NCI-H1048 (cell line): ENCODE measurements around the gene TEKT5.
"Not testable (repeated sequence)": the region's sequence is repeated elsewhere in the genome, so short reads cannot be mapped to it uniquely, and the experiment has no call there.

Source experiments
- DNase-seq: peaks from one replicate; lab custom pipeline; 2025; lab: John Stamatoyannopoulos, UW

Gene TEKT5

DNA sequence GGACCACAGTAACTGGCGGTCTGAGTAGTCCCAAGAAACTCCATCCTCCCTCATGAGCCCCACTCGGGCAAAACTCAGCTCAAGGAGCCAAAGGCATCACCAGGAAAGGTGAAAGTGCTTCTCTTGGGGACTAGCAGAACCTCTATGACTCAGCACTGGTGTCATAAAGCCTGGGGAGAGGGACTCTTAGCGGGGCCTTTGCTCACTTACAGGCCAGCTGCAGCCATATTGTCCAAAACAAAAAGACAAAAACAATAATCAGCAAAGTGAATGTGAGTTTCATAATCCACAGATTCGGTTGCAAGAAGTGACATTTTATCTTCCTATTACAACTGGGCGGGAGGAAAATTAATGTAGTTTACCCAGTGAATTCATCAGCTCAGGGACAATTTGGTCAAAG lies at the start of gene TEKT5:
TEKT5 (minus strand) TSS at position 101 of the 400 bp plus-strand sequence; CDS start at position 44, 57 bp downstream.
- DNase-seq, result no peak

GRCh38 chr16:10743610-10744369 lies 49.1 kb upstream of the TEKT5 start, which contains the start of gene NUBP1:
Gene NUBP1 (plus strand): TSS chr16:10743842. CDS start chr16:10743864, 22 bp downstream.
- DNase-seq, result peak; percentile 54

- no peak for DNase-seq
Observed at GRCh38 chr16:10743227-10743609, 48.5 kb upstream of the TEKT5 start.

GRCh38 chr16:10741844-10742243 lies 47.1 kb upstream of the TEKT5 start:
- DNase-seq, result no peak

GRCh38 chr16:10741249-10741648 lies 46.5 kb upstream of the TEKT5 start:
- not testable (repeated sequence) for DNase-seq

GRCh38 chr16:10740845-10741208 lies 46.1 kb upstream of the TEKT5 start:
- DNase-seq, result no peak

DNA sequence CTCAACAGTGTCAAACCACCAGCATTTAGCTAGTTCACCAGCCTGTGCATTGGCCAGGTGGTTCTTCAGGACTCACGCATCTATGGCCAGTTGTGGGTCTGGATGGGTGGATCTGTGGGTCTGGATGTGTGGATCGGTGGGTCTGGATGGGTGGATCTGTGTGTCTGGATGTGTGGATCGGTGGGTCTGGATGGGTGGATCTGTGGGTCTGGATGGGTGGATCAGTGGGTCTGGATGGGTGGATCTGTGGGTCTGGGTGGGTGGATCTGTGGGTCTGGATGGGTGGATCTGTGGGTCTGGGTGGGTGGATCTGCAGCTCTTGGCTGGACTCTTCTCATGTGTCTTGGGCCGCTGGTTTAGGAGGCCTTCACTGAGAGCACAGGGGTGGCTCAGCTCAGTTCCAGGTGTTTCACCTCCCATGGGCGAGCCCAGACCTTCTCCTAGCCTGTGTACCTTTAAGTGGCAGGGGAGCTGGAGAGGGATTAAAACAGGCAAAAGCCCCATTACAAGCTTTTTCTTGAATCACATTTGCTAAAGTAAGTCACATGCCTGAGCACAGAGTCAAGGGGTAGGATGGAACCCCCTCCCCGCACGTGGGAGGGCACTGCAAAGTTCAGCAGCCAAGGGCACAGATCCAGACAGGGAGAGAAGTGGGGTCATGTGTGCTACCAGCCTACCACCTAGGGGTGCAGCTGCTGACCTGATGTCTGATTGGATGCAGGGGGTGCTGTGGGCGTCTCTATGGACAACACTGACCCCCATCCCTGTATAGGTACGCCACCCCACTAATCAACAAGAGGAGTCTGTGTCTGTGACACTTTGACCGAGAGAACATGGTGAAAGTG lies 45.5 kb upstream of the TEKT5 start:
- DNase-seq, result no peak

DNA sequence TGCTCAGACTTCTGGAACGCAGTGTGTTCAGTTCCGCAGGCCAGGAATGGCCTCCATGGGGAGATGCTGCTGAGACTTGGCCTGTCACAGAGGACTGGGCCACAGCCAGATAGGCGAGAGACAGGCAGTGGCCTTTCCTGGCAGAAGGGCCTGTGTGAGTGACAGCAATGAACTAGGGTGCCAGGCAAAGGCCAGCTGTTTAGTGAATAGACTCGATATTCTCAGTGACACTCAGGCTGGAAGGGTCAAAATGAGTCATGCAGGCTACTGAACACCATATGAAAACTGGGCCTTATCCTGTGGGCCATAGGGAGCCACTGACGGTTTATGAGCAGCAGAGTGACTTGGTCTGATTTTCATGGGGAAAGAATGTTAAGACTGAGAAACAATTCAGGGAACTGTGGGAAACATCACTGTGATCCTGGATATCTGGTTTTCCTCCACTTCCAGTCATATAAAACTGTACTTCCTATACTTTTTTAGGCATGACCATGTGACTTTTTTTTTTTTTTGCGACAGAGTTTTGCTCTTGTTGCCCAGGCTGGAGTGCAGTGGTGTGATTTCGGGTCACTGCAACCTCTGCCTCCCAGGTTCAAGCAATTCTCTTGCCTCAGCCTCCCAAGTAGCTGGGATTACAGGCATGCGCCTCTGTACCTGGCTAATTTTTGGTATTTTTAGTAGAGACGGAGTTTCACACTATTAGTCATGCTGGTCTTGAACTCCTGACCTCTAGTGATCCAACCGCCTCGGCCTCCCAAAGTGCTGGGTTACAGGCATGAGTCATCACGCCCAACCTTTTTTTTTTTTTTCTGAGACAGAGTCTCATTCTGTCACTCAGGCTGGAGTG lies 43.7 kb upstream of the TEKT5 start:
- no peak for DNase-seq

GRCh38 chr16:10737068-10737625 lies 42.4 kb upstream of the TEKT5 start:
- no peak for DNase-seq

GRCh38 chr16:10731790-10732189 lies 37.1 kb upstream of the TEKT5 start:
- DNase-seq, result no peak

DNA sequence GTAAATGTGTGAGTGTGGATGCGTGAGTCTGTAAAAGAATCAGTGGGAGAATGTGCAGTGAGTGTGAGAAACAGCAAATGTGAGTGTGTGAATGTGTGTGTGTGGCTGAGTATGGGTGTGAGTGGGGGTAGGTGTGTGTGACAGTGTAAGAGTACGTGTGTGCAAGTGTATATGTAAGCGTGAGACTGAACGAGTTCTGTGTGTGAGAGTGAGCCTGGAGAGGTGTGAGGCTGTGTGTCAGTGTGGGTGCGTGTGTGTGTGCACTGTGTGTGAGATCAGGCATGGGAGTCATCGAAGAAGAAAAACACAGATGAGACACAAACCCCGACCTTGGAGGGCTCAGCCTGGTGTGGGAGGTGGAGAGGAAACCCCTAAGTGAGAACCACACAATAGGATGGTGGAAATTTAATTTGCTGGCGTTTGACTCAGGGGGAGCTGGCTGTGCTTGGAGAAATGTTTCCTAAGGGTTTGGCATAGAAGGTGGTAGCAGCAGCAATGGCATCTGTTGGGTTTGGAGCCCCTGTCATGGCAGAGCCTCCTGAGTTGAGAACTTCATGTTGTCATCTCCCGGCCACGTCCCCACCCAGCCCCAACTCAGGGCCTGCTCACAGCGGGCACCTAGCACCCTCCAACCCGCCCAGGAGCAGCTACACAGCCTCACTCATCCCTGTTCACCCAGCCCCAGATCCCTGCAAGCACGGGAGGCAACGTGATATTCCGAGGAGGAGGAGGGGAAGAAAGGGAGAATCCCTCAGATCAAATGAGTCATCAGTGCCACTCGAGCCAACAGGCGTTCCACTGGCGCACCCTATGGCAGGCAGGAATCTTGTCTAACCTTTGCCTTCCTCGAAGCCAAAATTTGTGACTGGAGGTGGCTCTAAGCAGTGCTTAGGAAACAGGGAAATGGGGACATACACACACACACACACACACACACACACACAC lies 34.6 kb upstream of the TEKT5 start:
- DNase-seq, result no peak

DNA sequence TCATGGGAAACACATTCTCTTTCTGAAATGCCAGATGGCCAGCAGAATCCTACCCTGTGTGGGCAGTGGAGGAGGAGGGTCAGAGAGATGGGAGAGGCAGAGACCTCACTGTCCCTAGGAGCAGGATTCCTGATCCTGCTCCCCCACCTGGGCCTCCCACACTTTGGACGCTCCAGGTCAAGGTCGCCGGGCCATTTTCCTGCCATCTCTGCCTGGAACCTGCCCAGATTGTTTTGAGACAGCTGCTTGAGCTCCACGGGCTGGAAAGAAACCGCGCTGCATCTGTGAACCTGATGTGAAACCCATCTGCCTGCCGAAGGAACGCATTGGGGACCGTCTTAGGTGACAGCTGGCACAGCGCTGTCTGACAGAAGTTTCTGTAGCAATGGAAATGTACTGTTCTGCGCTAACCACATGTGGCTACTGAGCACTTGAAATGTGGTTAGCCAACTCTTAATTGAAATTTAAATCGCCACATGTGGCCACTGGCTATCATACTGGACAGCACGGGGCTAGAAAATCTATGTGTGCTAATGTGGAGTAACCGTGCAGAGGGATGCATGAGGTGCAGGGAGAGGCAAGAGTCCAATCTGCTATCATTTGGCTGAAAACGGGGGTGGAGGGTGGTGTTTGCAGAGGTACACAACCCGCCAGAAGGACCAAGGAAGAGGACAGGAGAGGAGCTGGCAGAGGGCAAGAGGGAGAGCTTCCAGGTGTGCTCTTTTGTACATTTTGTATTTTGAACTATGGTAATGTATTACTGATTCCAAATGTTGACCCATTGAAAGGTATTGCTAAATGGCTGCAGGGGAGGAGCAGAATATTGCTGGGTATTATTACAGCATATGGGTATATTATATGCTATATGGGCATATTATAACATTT lies 33.5 kb upstream of the TEKT5 start:
- DNase-seq, result no peak

GRCh38 chr16:10708969-10709368 lies 14.2 kb upstream of the TEKT5 start:
- no peak for DNase-seq

GRCh38 chr16:10699756-10700155 lies 5.0 kb upstream of the TEKT5 start:
- DNase-seq, result no peak

- no peak for DNase-seq
Observed at GRCh38 chr16:10694306-10694705, 424 bp downstream of the TEKT5 start.

DNA sequence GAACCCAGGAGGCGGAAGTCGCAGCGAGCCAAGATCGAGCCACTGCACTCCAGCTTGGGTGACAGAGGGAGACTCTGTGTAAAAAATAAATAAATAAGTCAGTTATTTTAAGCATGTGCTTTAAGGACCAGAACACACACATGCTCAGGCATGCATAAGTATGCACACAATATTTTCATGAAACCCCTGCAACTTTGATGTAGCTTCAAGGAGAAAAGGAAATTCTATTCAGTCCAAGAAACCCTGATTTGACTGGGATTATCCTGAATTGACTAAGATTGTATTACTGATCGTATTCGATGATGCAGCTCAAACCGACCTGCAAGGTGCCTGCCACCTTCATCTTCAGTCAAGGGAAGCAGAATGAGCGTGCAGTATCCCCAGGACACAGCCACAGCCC lies 841 bp downstream of the TEKT5 start:
- no peak for DNase-seq

DNA sequence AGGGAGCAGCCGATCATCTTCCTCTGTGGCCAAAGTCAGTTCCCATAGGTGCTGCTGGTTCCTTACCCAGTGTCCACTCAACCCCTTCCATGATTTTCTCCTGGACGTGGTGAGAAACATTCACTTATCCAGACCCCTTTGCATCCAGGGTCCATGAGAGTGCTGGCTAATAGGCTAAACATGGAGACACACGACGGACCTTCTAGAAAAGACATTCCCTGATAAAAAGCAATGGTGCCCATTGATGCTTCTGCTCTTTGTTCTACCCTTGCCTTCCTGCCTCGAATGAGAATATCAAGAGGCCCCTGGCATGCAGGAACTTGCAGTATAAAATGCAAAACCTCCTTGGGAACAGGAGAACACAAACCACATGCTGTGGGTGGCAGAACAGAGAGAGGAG lies 2.3 kb downstream of the TEKT5 start:
- no peak for DNase-seq

DNA sequence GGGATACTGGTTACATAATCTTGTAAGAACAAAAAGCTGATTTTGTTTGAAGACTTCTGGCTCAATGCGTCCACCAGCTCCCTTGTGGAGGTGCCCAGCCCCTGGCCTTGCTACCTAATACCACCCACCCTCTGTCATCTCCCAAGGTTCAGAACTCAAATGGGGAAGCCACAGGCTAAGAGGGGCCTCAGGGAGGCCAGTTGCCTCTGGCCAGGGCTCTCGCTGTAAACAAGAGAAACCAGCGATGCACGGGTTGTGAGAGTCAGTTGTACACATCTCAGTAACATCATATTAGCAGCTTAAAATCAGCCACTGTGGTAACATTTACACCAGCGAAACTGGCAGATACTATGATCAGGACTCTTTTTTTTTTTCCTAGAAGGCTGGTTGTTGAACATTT lies 6.0 kb downstream of the TEKT5 start:
- DNase-seq, result no peak

DNA sequence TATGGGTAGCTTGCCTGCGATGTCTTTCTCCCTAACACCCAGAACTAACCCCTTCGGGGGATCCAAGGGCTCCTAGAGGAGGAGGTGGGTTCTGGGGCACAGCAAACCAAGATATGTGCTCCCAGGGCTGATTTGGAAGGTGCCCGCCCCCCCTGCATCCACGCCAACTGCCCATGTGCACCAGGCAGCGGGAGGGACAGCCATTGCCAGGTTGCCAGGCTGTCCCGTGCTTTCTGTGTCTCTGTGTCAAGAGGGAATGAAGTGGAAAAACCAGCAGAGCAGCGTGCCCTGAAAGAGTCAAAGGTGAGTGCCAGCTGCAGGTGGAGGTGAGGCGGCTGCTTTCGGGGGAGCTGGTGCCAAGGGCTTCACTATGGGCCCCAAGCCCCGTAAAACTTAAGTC lies 6.4 kb downstream of the TEKT5 start:
- DNase-seq, result no peak

DNA sequence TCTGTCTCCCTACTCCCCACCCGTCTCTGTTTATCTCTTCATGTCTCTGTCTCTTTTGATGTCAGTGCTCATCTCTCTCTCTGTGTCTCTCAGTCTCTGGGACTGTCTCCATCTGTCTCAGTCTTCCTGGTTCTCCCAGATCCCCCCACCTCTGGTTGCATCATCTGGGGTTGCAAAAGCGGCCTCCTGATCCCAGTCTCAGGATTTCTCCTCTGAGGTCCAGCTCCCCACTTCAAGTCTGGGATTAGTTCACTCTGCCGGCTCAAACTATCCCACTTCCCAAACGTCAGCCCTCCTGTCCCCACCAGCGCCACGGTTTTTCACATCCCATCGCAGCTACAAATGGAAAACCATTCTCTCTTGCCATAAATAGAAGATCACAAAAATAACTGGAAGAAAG lies 9.0 kb downstream of the TEKT5 start:
- DNase-seq, result no peak
